Natural killer cell (primary cell): Measurements from ENCODE around the gene HP. TPM values are rescaled to one million over a fixed set of nuclear protein-coding genes. Genes with fewer than 3 reads are reported as not detected.

Source experiments
- ATAC-seq, 3 donors: fragments of 150-1000 bp in 2 of 3; fragments of 200-7000 bp in 1 of 3; cut with Tn5 transposase; 1 replicate in 1 of 3; 2 replicates in 2 of 3; pipeline ENCODE4 v1.10.0; 2021; ENCODE audit warnings: mild to moderate bottlenecking in 2 of 3, moderate library complexity in 2 of 3
- DNase-seq, 2 donors: peaks; one replicate each; pipeline versions ENCODE4 v3.0.0 to v3.0.0-alpha.2; 2013 to 2021; ENCODE audit warnings: mixed read lengths in 1 of 2
- H3K27ac ChIP-seq: one replicate; pipeline ENCODE4 v1.5.1; 2013; ENCODE audit warnings: mild to moderate bottlenecking, low read length
- H3K27me3 ChIP-seq: one replicate; pipeline ENCODE4 v1.6.1; 2013; ENCODE audit warnings: low read length; ENCODE audit not compliant: control insufficient read depth, insufficient read depth
- H3K36me3 ChIP-seq: one replicate; pipeline ENCODE4 v1.6.1; 2013; ENCODE audit warnings: low read length; ENCODE audit not compliant: control insufficient read depth, insufficient read depth
- H3K4me1 ChIP-seq: one replicate; pipeline ENCODE4 v1.6.1; 2013; ENCODE audit warnings: low read length; ENCODE audit not compliant: control insufficient read depth, insufficient read depth
- H3K4me3 ChIP-seq: one replicate; pipeline ENCODE4 v1.5.1; 2013; ENCODE audit warnings: low read length
- H3K9me3 ChIP-seq: one replicate; pipeline ENCODE4 v1.6.1; 2013; ENCODE audit warnings: low read length; ENCODE audit not compliant: control insufficient read depth, insufficient read depth
- H3K27ac Mint-ChIP-seq, 2 donors: one replicate each; pipeline ENCODE4 v1.8.0; 2022; ENCODE audit warnings: mild to moderate bottlenecking in 2 of 2, mixed read lengths in 2 of 2, moderate library complexity in 1 of 2
- H3K27me3 Mint-ChIP-seq, 2 donors: one replicate each; pipeline ENCODE4 v1.8.0; 2022; ENCODE audit warnings: low read depth in 2 of 2, mixed read lengths in 2 of 2
- H3K36me3 Mint-ChIP-seq: one replicate; pipeline ENCODE4 v1.8.0; 2022; ENCODE audit warnings: mixed read lengths
- H3K4me1 Mint-ChIP-seq, 2 donors: one replicate each; pipeline ENCODE4 v1.8.0; 2022; ENCODE audit warnings: mixed read lengths in 2 of 2
- H3K4me3 Mint-ChIP-seq: one replicate; pipeline ENCODE4 v1.8.0; 2022; ENCODE audit warnings: mild to moderate bottlenecking, moderate library complexity, mixed read lengths
- H3K9me3 Mint-ChIP-seq, 2 donors: one replicate each; pipeline ENCODE4 v1.8.0; 2022; ENCODE audit warnings: mixed read lengths in 2 of 2
- WGBS: methylation state at CpG from one replicate; pipeline ENCODE4 v1.1.7; 2013; ENCODE audit warnings: missing lambda C conversion rate; ENCODE audit not compliant: insufficient coverage; 5-methylcytosine and 5-hydroxymethylcytosine counted together
- intact Hi-C: fragments of 100-400 bp; cut with micrococcal nuclease; formaldehyde crosslinking; loops from one replicate; pipeline ENCODE4 v1.14.2; 2022
- total RNA-seq, 4 donors: library from RNA; stranded (reverse); fragments of 120-200 nt in 1 of 4; gene quantifications; one replicate each; pipeline versions ENCODE4 v1.2.3 to v1.2.4, GENCODE V29; 2013 to 2022
- TF ChIP-seq, protein P1 (sequence below): fragments of 200-600 bp; IDR thresholded peaks from one replicate; pipeline ENCODE4 v1.8.0; 2022; ENCODE audit warnings: antibody characterized with exemption

The HP gene
- total RNA-seq, 3 donors from 2014 or later (not counting 1 experiment from before 2014, with no cell fraction given): 0.32 to 2.1 TPM; not detected in 1

DNA sequence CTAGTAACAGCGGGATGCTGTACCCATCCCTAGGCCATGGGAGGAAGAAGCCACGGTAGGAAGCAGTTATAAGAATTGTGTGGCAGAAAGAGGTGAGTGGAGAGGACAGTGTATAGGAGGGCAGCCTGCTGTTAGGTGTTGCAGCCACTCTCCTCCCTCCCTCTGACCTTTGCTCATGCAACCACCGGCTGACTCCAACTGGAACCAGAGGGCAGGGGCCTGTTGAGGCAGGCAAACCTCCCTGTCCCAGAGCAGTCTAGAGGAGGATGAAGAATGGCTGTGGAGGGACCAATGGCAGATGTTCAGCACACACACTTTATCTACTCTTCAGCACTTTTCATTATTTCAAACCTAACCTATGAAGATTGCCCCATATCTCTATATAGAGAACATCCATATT is 36.9 kb downstream of the HP start:
- Mint-ChIP-seq H3K9me3 (no peaks in the 10 kb centered on the region), H3K4me1 (peaks cover 55 to 56% of the 10 kb centered on the region in 2 donors), H3K27ac (peak overlapping the region; percentile 54 to 96), H3K4me3 (peak overlapping the region; percentile 77), H3K36me3 (peaks cover 11% of the 10 kb centered on the region), H3K27me3 (no peaks in the 10 kb centered on the region)
- no peaks in the 10 kb centered on the region for H3K27me3 ChIP-seq
- ATAC-seq: no peak
- peaks cover 24% of the 10 kb centered on the region for H3K4me1 ChIP-seq
- intact Hi-C loops: loop anchor here (10.0 kb wide), 1 partner anchor 574 kb away; no protein-coding TSS in a partner anchor
- TF ChIP-seq, protein P1, sequence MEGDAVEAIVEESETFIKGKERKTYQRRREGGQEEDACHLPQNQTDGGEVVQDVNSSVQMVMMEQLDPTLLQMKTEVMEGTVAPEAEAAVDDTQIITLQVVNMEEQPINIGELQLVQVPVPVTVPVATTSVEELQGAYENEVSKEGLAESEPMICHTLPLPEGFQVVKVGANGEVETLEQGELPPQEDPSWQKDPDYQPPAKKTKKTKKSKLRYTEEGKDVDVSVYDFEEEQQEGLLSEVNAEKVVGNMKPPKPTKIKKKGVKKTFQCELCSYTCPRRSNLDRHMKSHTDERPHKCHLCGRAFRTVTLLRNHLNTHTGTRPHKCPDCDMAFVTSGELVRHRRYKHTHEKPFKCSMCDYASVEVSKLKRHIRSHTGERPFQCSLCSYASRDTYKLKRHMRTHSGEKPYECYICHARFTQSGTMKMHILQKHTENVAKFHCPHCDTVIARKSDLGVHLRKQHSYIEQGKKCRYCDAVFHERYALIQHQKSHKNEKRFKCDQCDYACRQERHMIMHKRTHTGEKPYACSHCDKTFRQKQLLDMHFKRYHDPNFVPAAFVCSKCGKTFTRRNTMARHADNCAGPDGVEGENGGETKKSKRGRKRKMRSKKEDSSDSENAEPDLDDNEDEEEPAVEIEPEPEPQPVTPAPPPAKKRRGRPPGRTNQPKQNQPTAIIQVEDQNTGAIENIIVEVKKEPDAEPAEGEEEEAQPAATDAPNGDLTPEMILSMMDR: no peak
- H3K9me3 ChIP-seq: no peaks in the 10 kb centered on the region
- H3K27ac ChIP-seq: no peak overlapping the region
- H3K4me3 ChIP-seq: no peak overlapping the region
- 100% methylated on average over 2 of the region's 3 CpGs for WGBS
- no peak for DNase-seq
- peaks cover 37% of the 10 kb centered on the region for H3K36me3 ChIP-seq

DNA sequence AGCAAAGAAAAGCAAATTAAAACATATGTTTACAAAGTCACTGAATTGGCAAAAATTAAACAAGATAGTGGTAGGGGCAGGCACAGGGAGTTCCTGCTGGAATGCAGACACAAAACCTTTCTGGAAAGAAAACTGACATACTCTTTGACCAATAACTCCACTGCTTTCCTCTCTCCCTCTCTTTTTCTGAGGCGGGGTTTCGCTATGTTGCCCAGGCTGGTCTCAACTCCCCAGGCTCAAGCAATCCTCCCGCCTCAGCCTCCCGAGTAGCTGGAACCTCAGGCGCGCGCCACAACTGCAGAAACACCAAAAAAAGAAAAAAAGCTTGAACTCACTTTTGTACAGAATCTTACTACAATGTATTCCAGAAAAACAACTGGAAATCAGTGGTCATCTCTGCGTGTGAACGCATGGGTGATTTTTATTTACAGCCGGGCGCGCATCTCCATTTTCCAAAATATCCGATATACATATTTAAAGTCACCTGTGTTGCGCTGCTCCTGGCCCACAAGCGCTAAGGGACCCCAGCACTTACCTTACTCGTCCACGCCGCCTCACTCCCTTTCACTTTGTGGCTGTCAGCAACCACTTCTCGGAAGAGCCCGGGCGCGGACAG is 38.6 kb downstream of the HP start:
- peak in 1 of 2 donors; percentile 13 for DNase-seq
- peak overlapping the region; percentile 77 for H3K4me3 ChIP-seq
- Mint-ChIP-seq H3K4me3 (peak overlapping the region; percentile 98), H3K36me3 (peaks cover 24% of the 10 kb centered on the region), H3K27me3 (no peaks in the 10 kb centered on the region), H3K9me3 (no peaks in the 10 kb centered on the region), H3K4me1 (peaks cover 61 to 70% of the 10 kb centered on the region in 2 donors), H3K27ac (peak overlapping the region; percentile 93 to 96)
- TF ChIP-seq, protein P1: no peak
- peak overlapping the region; percentile 87 for H3K27ac ChIP-seq
- H3K4me1 ChIP-seq: peaks cover 24% of the 10 kb centered on the region
- peaks cover 43% of the 10 kb centered on the region for H3K36me3 ChIP-seq
- intact Hi-C loops: loop anchor here (1.0 to 10.0 kb wide), 2 partner anchors 85 to 572 kb away; partner anchors contain the start of gene DHODH
- H3K9me3 ChIP-seq: no peaks in the 10 kb centered on the region
- no peaks in the 10 kb centered on the region for H3K27me3 ChIP-seq
- peak; percentile 31 to 38 (median 34) for ATAC-seq
- under 1% methylated on average over 22 of the region's 22 CpGs for WGBS

DNA sequence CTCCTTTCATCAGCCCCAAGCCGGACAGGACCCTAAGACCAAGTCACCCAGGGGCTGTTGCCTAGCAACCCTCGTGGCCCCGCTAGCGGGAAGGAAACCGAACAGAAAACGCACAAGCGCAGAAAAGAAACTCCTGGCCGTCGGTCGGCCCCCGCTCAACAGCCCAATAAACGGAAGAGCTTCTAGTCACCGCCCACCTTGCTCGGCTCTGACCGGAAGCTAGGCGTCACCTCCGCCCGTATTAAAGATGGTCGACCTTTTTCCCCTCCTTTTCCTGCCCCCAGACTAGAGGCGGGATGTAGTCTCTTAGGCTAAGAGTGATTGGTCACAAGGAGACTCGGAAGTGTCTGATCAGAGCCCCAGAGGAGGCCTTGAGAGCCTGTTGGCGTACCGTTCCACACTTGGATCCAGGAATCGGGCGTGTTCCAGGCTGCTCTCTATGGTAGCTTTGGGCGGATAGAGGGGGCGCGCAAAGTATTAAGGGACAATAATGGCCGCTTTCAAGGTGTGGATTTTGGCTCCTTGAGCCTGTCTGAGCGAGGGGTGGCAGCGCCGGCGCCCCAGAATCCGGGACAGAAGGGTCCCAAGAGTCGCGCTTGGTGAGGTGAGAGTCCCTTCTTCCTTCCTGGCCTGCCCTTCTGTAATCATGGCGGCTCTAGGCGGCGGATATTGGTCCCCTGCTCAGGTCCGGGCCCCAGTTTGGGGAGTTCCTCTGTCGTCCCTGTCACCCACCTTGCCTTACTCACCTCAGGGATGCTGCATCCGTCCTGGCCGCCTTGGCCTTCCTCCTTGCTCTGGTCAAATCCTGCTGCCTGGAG is 39.4 kb downstream of the HP start, which contains the start of the genes DHX38 and TXNL4B:
DHX38 (plus strand) TSS at position 400 of the 818 bp plus-strand sequence. CDS start 2,311 bp downstream, outside the sequence.
TXNL4B (minus strand) TSS at position 173 of the 818 bp plus-strand sequence. CDS start 2,871 bp downstream, outside the sequence.
- no peaks in the 10 kb centered on the region for H3K9me3 ChIP-seq
- intact Hi-C loops: loop anchor here (1.0 to 10.0 kb wide), 2 partner anchors 85 to 571 kb away; partner anchors contain the start of gene DHODH
- peaks cover 24% of the 10 kb centered on the region for H3K4me1 ChIP-seq
- WGBS: under 1% methylated on average over 40 of the region's 43 CpGs
- H3K36me3 ChIP-seq: peaks cover 42% of the 10 kb centered on the region
- H3K27ac ChIP-seq: peak within 1 kb of the TSS; percentile 87
- Mint-ChIP-seq H3K27ac (peak within 1 kb of the TSS; percentile 93 to 96), H3K27me3 (no peaks in the 10 kb centered on the region), H3K36me3 (peaks cover 23% of the 10 kb centered on the region), H3K9me3 (no peaks in the 10 kb centered on the region), H3K4me3 (peak within 1 kb of the TSS; percentile 98), H3K4me1 (peaks cover 64 to 74% of the 10 kb centered on the region in 2 donors)
- H3K4me3 ChIP-seq: peak within 1 kb of the TSS; percentile 77
- TF ChIP-seq, protein P1: no peak
- H3K27me3 ChIP-seq: no peaks in the 10 kb centered on the region
- peak; percentile 86 to 97 for DNase-seq
- peak; percentile 94 to 99 (median 95) for ATAC-seq
